B cell (primary cell): ENCODE data around the gene TRPV2. TPM values are rescaled to one million over a fixed set of nuclear protein-coding genes. Genes with fewer than 3 reads are reported as not detected.

Source experiments
- ATAC-seq: fragments of 200-7000 bp; cut with Tn5 transposase; one replicate; pipeline ENCODE4 v1.10.0; 2021; ENCODE audit warnings: low read depth, mild to moderate bottlenecking, moderate number of reproducible peaks, moderate library complexity
- CTCF ChIA-PET: fragments of 350-600 bp; sonication (Branson Sonifier 250); formaldehyde crosslinking; loops from one replicate; lab custom pipeline; 2021; ENCODE audit warnings: antibody characterized with exemption, inconsistent platforms; lab: Charles Lee
- POLR2A ChIA-PET: fragments of 350-600 bp; sonication (Branson Sonifier 250); formaldehyde crosslinking; loops from one replicate; lab custom pipeline; 2021; ENCODE audit warnings: antibody characterized with exemption; lab: Charles Lee
- DNase-seq: peaks from one replicate; pipeline ENCODE4 v3.0.0; 2013
- H2AFZ ChIP-seq: 2 replicates; pipeline ENCODE4 v1.6.1; 2012; ENCODE audit warnings: mild to moderate bottlenecking, low read depth, low read length; ENCODE audit not compliant: insufficient read depth, poor library complexity, severe bottlenecking
- H3K27ac ChIP-seq, 2 donors: 1 replicate in 1 of 2; 2 replicates in 1 of 2; pipeline ENCODE4 v1.5.1; 2012 to 2013; ENCODE audit warnings: low read length in 2 of 2, mild to moderate bottlenecking in 2 of 2, moderate library complexity in 1 of 2
- H3K27me3 ChIP-seq, 4 experiments: fragments of 200-600 bp in 1 of 4; sonication (generic) in 1 of 4; replicated peaks in 1 of 4; 1 replicate in 2 of 4; 2 replicates in 2 of 4; pipeline versions ENCODE4 v1.6.1 to v1.7.0; 2013 to 2016; ENCODE audit warnings: low read length in 3 of 4, mild to moderate bottlenecking in 2 of 4, mixed read lengths in 1 of 4, moderate library complexity in 1 of 4; ENCODE audit not compliant: insufficient read depth in 4 of 4, control insufficient read depth in 3 of 4; ENCODE audit errors: control extremely low read depth in 1 of 4
- H3K36me3 ChIP-seq, 2 experiments: replicated peaks in 1 of 2; 1 replicate in 1 of 2; 2 replicates in 1 of 2; pipeline versions ENCODE4 v1.6.1 to v1.7.1; 2013; ENCODE audit warnings: low read length in 1 of 2; ENCODE audit not compliant: insufficient read depth in 2 of 2, control insufficient read depth in 1 of 2; ENCODE audit errors: control extremely low read depth in 1 of 2, extremely low read depth in 1 of 2
- H3K4me1 ChIP-seq, 2 donors: fragments of 200-600 bp in 1 of 2; sonication (generic) in 1 of 2; 1 replicate in 1 of 2; 2 replicates in 1 of 2; pipeline versions ENCODE4 v1.5.1 to v1.6.1; 2013 to 2017; ENCODE audit warnings: low read length in 2 of 2; ENCODE audit not compliant: control insufficient read depth in 2 of 2, insufficient read depth in 2 of 2
- H3K4me2 ChIP-seq: replicated peaks from 2 replicates; pipeline ENCODE3; 2012; ENCODE audit warnings: mild to moderate bottlenecking, low read depth, low read length; ENCODE audit not compliant: poor library complexity, severe bottlenecking
- H3K4me3 ChIP-seq, 5 experiments: fragments of 200-600 bp in 1 of 5; sonication (generic) in 1 of 5; 1 replicate in 3 of 5; 2 replicates in 2 of 5; pipeline versions ENCODE4 v1.5.1 to v1.7.0; 2011 to 2016; ENCODE audit warnings: low read length in 4 of 5, mild to moderate bottlenecking in 4 of 5, low read depth in 2 of 5, control low read depth in 1 of 5, moderate library complexity in 1 of 5; ENCODE audit not compliant: insufficient read depth in 1 of 5; ENCODE audit errors: control extremely low read depth in 1 of 5, extremely low read depth in 1 of 5
- H3K79me2 ChIP-seq: fragments of 200-600 bp; sonication (generic); one replicate; pipeline ENCODE4 v1.6.0; 2016; ENCODE audit warnings: low read length; ENCODE audit not compliant: control insufficient read depth, insufficient read depth
- H3K9ac ChIP-seq: fragments of 200-600 bp; sonication (generic); 2 replicates; pipeline ENCODE4 v1.6.1; 2017; ENCODE audit warnings: mild to moderate bottlenecking, low read length, moderate library complexity
- H3K9me3 ChIP-seq, 3 donors: one replicate each; pipeline versions ENCODE4 v1.6.1 to v1.7.1; 2013; ENCODE audit warnings: low read length in 2 of 3; ENCODE audit not compliant: control insufficient read depth in 2 of 3, insufficient read depth in 1 of 3; ENCODE audit errors: control extremely low read depth in 1 of 3
- H4K20me1 ChIP-seq: 2 replicates; pipeline ENCODE4 v1.6.0; 2012; ENCODE audit warnings: mild to moderate bottlenecking, low read length; ENCODE audit not compliant: insufficient read depth, control insufficient read depth, poor library complexity, severe bottlenecking
- H3K27ac Mint-ChIP-seq: one replicate; pipeline ENCODE4 v1.8.0; 2021; ENCODE audit warnings: mixed read lengths
- H3K27me3 Mint-ChIP-seq: one replicate; pipeline ENCODE4 v1.8.0; 2021; ENCODE audit warnings: mixed read lengths
- H3K4me1 Mint-ChIP-seq: one replicate; pipeline ENCODE4 v1.8.0; 2021; ENCODE audit warnings: mixed read lengths
- H3K4me3 Mint-ChIP-seq: one replicate; pipeline ENCODE4 v1.8.0; 2021; ENCODE audit warnings: mixed read lengths
- H3K9me3 Mint-ChIP-seq: one replicate; pipeline ENCODE4 v1.8.0; 2022; ENCODE audit warnings: mixed read lengths; ENCODE audit not compliant: insufficient read depth
- EZH2 ChIP-seq: IDR thresholded peaks from 2 replicates; pipeline ENCODE4 v1.6.1; 2012; ENCODE audit warnings: borderline replicate concordance, low read depth, mild to moderate bottlenecking, moderate library complexity, low read length; ENCODE audit not compliant: insufficient read depth, poor library complexity, severe bottlenecking
- WGBS: methylation state at CpG from one replicate; pipeline ENCODE4 v1.1.5; 2013; ENCODE audit warnings: missing lambda C conversion rate; ENCODE audit not compliant: insufficient coverage; 5-methylcytosine and 5-hydroxymethylcytosine counted together
- intact Hi-C: fragments of 100-400 bp; cut with micrococcal nuclease; formaldehyde crosslinking; loops from one replicate; pipeline ENCODE4 v1.10.0; 2022
- polyA plus RNA-seq: library from polyadenylated mRNA; depleted of rRNA; stranded (reverse); fragments of >200 nt; gene quantifications from 2 replicates; pipeline ENCODE4 v1.2.3, GENCODE V29; 2012
- total RNA-seq, 2 donors: library from RNA; stranded (reverse); fragments of 120-200 nt in 1 of 2; gene quantifications; 1 replicate in 1 of 2; 2 replicates in 1 of 2; pipeline versions ENCODE4 v1.2.3 to v1.2.4, GENCODE V29; 2013 to 2022
- TF ChIP-seq, protein P1 (sequence below): fragments of 200-600 bp; IDR thresholded peaks from one replicate; pipeline ENCODE4 v1.8.0; 2022; ENCODE audit warnings: antibody characterized with exemption, mild to moderate bottlenecking

The TRPV2 gene
- total and polyA plus RNA-seq, 2 donors (not counting 1 experiment from before 2014, with no cell fraction given), result 58.6 to 89.0 TPM

GRCh38 chr17:16443511-16444257, 28.3 kb downstream of the TRPV2 start:
- H2AFZ ChIP-seq, result no peak overlapping the region
- ChIA-PET POLR2A (no interaction called here), CTCF (interaction anchor here (1.1 kb wide), 1 partner anchor 79 kb away, joined by 3 read pairs; no protein-coding TSS in a partner anchor)
- no peak overlapping the region for H3K4me3 ChIP-seq
- peaks cover 8 to 53% of the 10 kb centered on the region in 2 experiments for H3K36me3 ChIP-seq
- H4K20me1 ChIP-seq, result peaks cover 51% of the 10 kb centered on the region
- intact Hi-C loops, result no loop called here
- no peaks in the 10 kb centered on the region for H3K27me3 Mint-ChIP-seq
- TF ChIP-seq EZH2, result no peak
- TF ChIP-seq, protein P1, sequence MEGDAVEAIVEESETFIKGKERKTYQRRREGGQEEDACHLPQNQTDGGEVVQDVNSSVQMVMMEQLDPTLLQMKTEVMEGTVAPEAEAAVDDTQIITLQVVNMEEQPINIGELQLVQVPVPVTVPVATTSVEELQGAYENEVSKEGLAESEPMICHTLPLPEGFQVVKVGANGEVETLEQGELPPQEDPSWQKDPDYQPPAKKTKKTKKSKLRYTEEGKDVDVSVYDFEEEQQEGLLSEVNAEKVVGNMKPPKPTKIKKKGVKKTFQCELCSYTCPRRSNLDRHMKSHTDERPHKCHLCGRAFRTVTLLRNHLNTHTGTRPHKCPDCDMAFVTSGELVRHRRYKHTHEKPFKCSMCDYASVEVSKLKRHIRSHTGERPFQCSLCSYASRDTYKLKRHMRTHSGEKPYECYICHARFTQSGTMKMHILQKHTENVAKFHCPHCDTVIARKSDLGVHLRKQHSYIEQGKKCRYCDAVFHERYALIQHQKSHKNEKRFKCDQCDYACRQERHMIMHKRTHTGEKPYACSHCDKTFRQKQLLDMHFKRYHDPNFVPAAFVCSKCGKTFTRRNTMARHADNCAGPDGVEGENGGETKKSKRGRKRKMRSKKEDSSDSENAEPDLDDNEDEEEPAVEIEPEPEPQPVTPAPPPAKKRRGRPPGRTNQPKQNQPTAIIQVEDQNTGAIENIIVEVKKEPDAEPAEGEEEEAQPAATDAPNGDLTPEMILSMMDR, result no peak
- H3K9ac ChIP-seq, result no peak overlapping the region
- no peaks in the 10 kb centered on the region for H3K9me3 ChIP-seq
- no peak overlapping the region for H3K27ac Mint-ChIP-seq
- WGBS, result 81% methylated on average over 25 of the region's 27 CpGs
- peaks cover 31% of the 10 kb centered on the region for H3K4me1 Mint-ChIP-seq
- peaks cover 12 to 21% of the 10 kb centered on the region in 2 donors for H3K4me1 ChIP-seq
- ATAC-seq (no peak), DNase-seq (no peak)
- H3K27ac ChIP-seq, result no peak overlapping the region
- H3K27me3 ChIP-seq, result no peaks in the 10 kb centered on the region
- no peaks in the 10 kb centered on the region for H3K9me3 Mint-ChIP-seq
- no peak overlapping the region for H3K4me3 Mint-ChIP-seq
- peaks cover 48% of the 10 kb centered on the region for H3K79me2 ChIP-seq
- H3K4me2 ChIP-seq, result no peak overlapping the region

DNA sequence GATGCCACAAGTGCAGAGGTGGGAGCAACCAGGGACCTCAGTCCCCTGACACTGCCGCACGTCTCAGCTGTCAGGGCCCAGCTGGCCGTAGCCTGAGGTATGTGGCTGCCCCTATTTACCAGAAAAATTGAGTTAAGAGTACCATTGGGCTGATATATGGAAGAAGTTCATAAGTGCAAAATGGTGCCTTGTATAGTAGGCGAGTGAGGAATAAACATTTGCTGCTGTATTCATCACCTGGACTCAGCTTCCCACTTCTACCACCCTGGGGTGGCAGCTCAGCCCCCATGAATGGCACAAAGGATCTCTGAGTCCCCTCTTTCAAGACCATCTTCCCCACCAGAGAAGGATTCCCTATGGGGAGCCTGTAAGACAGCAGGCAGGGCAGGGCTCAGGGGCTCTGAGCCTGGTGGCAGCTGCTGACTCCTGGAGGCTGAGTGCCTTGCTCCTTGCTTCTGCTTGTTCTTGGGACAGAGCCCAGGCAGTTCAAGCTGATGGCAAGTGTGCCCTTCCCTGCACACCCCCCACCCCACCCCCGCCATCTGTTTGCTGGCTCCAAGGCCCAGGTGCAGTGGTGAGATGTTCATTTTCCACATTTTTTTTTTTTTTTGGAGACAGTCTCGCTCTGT, 29.0 kb downstream of the TRPV2 start:
- Mint-ChIP-seq H3K9me3 (no peaks in the 10 kb centered on the region), H3K4me3 (no peak overlapping the region), H3K4me1 (peaks cover 28% of the 10 kb centered on the region), H3K27me3 (no peaks in the 10 kb centered on the region), H3K27ac (no peak overlapping the region)
- TF ChIP-seq EZH2, result no peak
- TF ChIP-seq, protein P1, result no peak
- peaks cover 12 to 21% of the 10 kb centered on the region in 2 donors for H3K4me1 ChIP-seq
- no peaks in the 10 kb centered on the region for H3K9me3 ChIP-seq
- peaks cover 51% of the 10 kb centered on the region for H4K20me1 ChIP-seq
- intact Hi-C loops, result no loop called here
- no peak overlapping the region for H2AFZ ChIP-seq
- no peaks in the 10 kb centered on the region for H3K27me3 ChIP-seq
- H3K4me2 ChIP-seq, result no peak overlapping the region
- no peak overlapping the region for H3K9ac ChIP-seq
- H3K79me2 ChIP-seq, result peaks cover 42% of the 10 kb centered on the region
- H3K4me3 ChIP-seq, result no peak overlapping the region
- ChIA-PET POLR2A (no interaction called here), CTCF (no interaction called here)
- ATAC-seq (no peak), DNase-seq (no peak)
- 100% methylated on average over 3 of the region's 6 CpGs for WGBS
- H3K27ac ChIP-seq, result no peak overlapping the region
- H3K36me3 ChIP-seq, result peaks cover 8 to 60% of the 10 kb centered on the region in 2 experiments
